Measurements from ENCODE around the gene MRPL9.
A peak's percentile ranks its signal among the peaks of the same experiment; 100 is the strongest.

The MRPL9 gene

GRCh38 chr1:151720125-151720524 lies 43.2 kb downstream of the MRPL9 start:
- no peak for DNase-seq (ENCODE audit: low spot score)
- POLR2A ChIA-PET (ENCODE audit: low non-redundant PET), result no interaction called here
- CTCF ChIA-PET, result interaction anchor here (1.3 kb wide), 1 partner anchor 14 kb away, joined by 6 read pairs; no protein-coding TSS in a partner anchor
- no peak for TF ChIP-seq CTCF (conservative IDR thresholded peaks at IDR 0.05; ENCODE audit: low read depth)
- H3K27ac ChIP-seq, result no peak overlapping the region

GRCh38 chr1:151718666-151719065 lies 44.6 kb downstream of the MRPL9 start:
- DNase-seq (ENCODE audit: low spot score), result no peak
- CTCF ChIA-PET, result no interaction called here
- TF ChIP-seq CTCF (conservative IDR thresholded peaks at IDR 0.05; ENCODE audit: low read depth), result no peak
- H3K27ac ChIP-seq, result no peak overlapping the region
- POLR2A ChIA-PET (ENCODE audit: low non-redundant PET), result no interaction called here

GRCh38 chr1:151718011-151718431 lies 45.3 kb downstream of the MRPL9 start:
- H3K27ac ChIP-seq, result no peak overlapping the region
- DNase-seq (ENCODE audit: low spot score), result no peak
- TF ChIP-seq CTCF (conservative IDR thresholded peaks at IDR 0.05; ENCODE audit: low read depth), result no peak
- ChIA-PET POLR2A (ENCODE audit: low non-redundant PET) (no interaction called here), CTCF (interaction anchor here (1.8 kb wide), 1 partner anchor 17 kb away, joined by 5 read pairs; no protein-coding TSS in a partner anchor)

GRCh38 chr1:151716771-151717631 lies 46.3 kb downstream of the MRPL9 start, which contains the start of gene CELF3:
CELF3 (minus strand) TSS chr1:151716803; CDS start chr1:151716020, 783 bp downstream.
- DNase-seq (ENCODE audit: low spot score), result peak; percentile 48
- TF ChIP-seq CTCF (conservative IDR thresholded peaks at IDR 0.05; ENCODE audit: low read depth), result no peak
- no peak within 1 kb of the TSS for H3K27ac ChIP-seq
- ChIA-PET POLR2A (ENCODE audit: low non-redundant PET) (no interaction called here), CTCF (interaction anchor here (0.5 to 1.8 kb wide), 3 partner anchors 18 to 162 kb away, joined by 3 to 5 read pairs (median 3); no protein-coding TSS in a partner anchor)

- ChIA-PET CTCF (interaction anchor here (1.8 kb wide), 1 partner anchor 18 kb away, joined by 5 read pairs; no protein-coding TSS in a partner anchor), POLR2A (ENCODE audit: low non-redundant PET) (no interaction called here)
- no peak overlapping the region for H3K27ac ChIP-seq
- no peak for TF ChIP-seq CTCF (conservative IDR thresholded peaks at IDR 0.05; ENCODE audit: low read depth)
- no peak for DNase-seq (ENCODE audit: low spot score)
These were observed 46.9 kb downstream of the MRPL9 start for GRCh38 chr1:151716405-151716762.

GRCh38 chr1:151715726-151716404 lies 47.4 kb downstream of the MRPL9 start:
- ChIA-PET CTCF (interaction anchor here (0.5 to 0.6 kb wide), 2 partner anchors 29 to 222 kb away, joined by 3 read pairs; no protein-coding TSS in a partner anchor), POLR2A (ENCODE audit: low non-redundant PET) (no interaction called here)
- H3K27ac ChIP-seq, result no peak overlapping the region
- TF ChIP-seq CTCF (conservative IDR thresholded peaks at IDR 0.05; ENCODE audit: low read depth), result no peak
- DNase-seq (ENCODE audit: low spot score), result no peak

Measured in RWPE1 (cell line).